Activated naive CD8-positive, alpha-beta T cell treated with anti-CD3 and anti-CD28 coated beads for 36 hours (primary cell): Measurements from ENCODE around the gene CDK7. TPM values are rescaled to one million over a fixed set of nuclear protein-coding genes. Genes with fewer than 3 reads are reported as not detected.
A peak's percentile ranks its signal among the peaks of the same experiment; 100 is the strongest.

ENCODE experiments used
- DNase-seq: peaks from one replicate; pipeline ENCODE4 v3.0.0; 2021
- H3K27ac Mint-ChIP-seq: one replicate; pipeline ENCODE4 v1.8.0; 2022; ENCODE audit warnings: mild to moderate bottlenecking, moderate library complexity, mixed read lengths
- H3K27me3 Mint-ChIP-seq: one replicate; pipeline ENCODE4 v1.8.0; 2022; ENCODE audit warnings: mild to moderate bottlenecking, mixed read lengths
- H3K36me3 Mint-ChIP-seq: one replicate; pipeline ENCODE4 v1.8.0; 2021; ENCODE audit warnings: mild to moderate bottlenecking, mixed read lengths
- H3K4me1 Mint-ChIP-seq: one replicate; pipeline ENCODE4 v1.8.0; 2021; ENCODE audit warnings: mixed read lengths
- H3K4me3 Mint-ChIP-seq: one replicate; pipeline ENCODE4 v1.8.0; 2022; ENCODE audit warnings: mild to moderate bottlenecking, moderate library complexity, mixed read lengths
- H3K9me3 Mint-ChIP-seq: one replicate; pipeline ENCODE4 v1.8.0; 2022; ENCODE audit warnings: mixed read lengths
- total RNA-seq, 2 experiments: library from RNA; stranded (reverse); gene quantifications; one replicate each; pipeline ENCODE4 v1.2.3, GENCODE V29; 2021

Gene CDK7
- total RNA-seq, 2 experiments from 2014 or later: 42.5 to 45.7 TPM

GRCh38 chr5:69261034-69261433, 26.3 kb downstream of the CDK7 start:
- Mint-ChIP-seq H3K9me3 (no peaks in the 10 kb centered on the region), H3K36me3 (peaks cover 8% of the 10 kb centered on the region), H3K27ac (no peak overlapping the region), H3K4me3 (no peak overlapping the region), H3K27me3 (no peaks in the 10 kb centered on the region), H3K4me1 (no peaks in the 10 kb centered on the region)
- no peak for DNase-seq

GRCh38 chr5:69265931-69266330, 31.2 kb downstream of the CDK7 start:
- H3K4me1 Mint-ChIP-seq: no peaks in the 10 kb centered on the region
- DNase-seq: no peak
- peaks cover 12% of the 10 kb centered on the region for H3K36me3 Mint-ChIP-seq
- no peaks in the 10 kb centered on the region for H3K27me3 Mint-ChIP-seq
- H3K4me3 Mint-ChIP-seq: no peak overlapping the region
- no peak overlapping the region for H3K27ac Mint-ChIP-seq
- H3K9me3 Mint-ChIP-seq: no peaks in the 10 kb centered on the region

GRCh38 chr5:69268899-69269298, 34.2 kb downstream of the CDK7 start:
- H3K9me3 Mint-ChIP-seq: no peaks in the 10 kb centered on the region
- DNase-seq: no peak
- no peaks in the 10 kb centered on the region for H3K27me3 Mint-ChIP-seq
- H3K36me3 Mint-ChIP-seq: peaks cover 11% of the 10 kb centered on the region
- no peak overlapping the region for H3K27ac Mint-ChIP-seq
- peaks cover 5% of the 10 kb centered on the region for H3K4me1 Mint-ChIP-seq
- no peak overlapping the region for H3K4me3 Mint-ChIP-seq

- peaks cover 5% of the 10 kb centered on the region for H3K4me1 Mint-ChIP-seq
- H3K27ac Mint-ChIP-seq: no peak overlapping the region
- H3K9me3 Mint-ChIP-seq: no peaks in the 10 kb centered on the region
- H3K4me3 Mint-ChIP-seq: no peak overlapping the region
- H3K36me3 Mint-ChIP-seq: peaks cover 14% of the 10 kb centered on the region
- DNase-seq: no peak
- H3K27me3 Mint-ChIP-seq: no peaks in the 10 kb centered on the region
Observed at GRCh38 chr5:69270840-69271239, 36.2 kb downstream of the CDK7 start.

- no peak overlapping the region for H3K4me3 Mint-ChIP-seq
- H3K27me3 Mint-ChIP-seq: no peaks in the 10 kb centered on the region
- no peak for DNase-seq
- H3K27ac Mint-ChIP-seq: no peak overlapping the region
- peaks cover 14% of the 10 kb centered on the region for H3K36me3 Mint-ChIP-seq
- peaks cover 5% of the 10 kb centered on the region for H3K4me1 Mint-ChIP-seq
- H3K9me3 Mint-ChIP-seq: no peaks in the 10 kb centered on the region
Observed at GRCh38 chr5:69271376-69271775, 36.7 kb downstream of the CDK7 start.

- Mint-ChIP-seq H3K4me3 (no peak overlapping the region), H3K9me3 (no peaks in the 10 kb centered on the region), H3K27me3 (no peaks in the 10 kb centered on the region), H3K36me3 (peaks cover 25% of the 10 kb centered on the region), H3K4me1 (peaks cover 5% of the 10 kb centered on the region), H3K27ac (no peak overlapping the region)
- no peak for DNase-seq
Observed at GRCh38 chr5:69275563-69275962, 40.9 kb downstream of the CDK7 start.

GRCh38 chr5:69276422-69277174, 41.9 kb downstream of the CDK7 start:
- H3K27me3 Mint-ChIP-seq: no peaks in the 10 kb centered on the region
- H3K4me3 Mint-ChIP-seq: no peak overlapping the region
- H3K9me3 Mint-ChIP-seq: no peaks in the 10 kb centered on the region
- H3K36me3 Mint-ChIP-seq: peaks cover 25% of the 10 kb centered on the region
- no peak for DNase-seq
- no peak overlapping the region for H3K27ac Mint-ChIP-seq
- peaks cover 5% of the 10 kb centered on the region for H3K4me1 Mint-ChIP-seq

- H3K4me3 Mint-ChIP-seq: no peak overlapping the region
- no peak for DNase-seq
- H3K27ac Mint-ChIP-seq: no peak overlapping the region
- no peaks in the 10 kb centered on the region for H3K4me1 Mint-ChIP-seq
- peaks cover 19% of the 10 kb centered on the region for H3K36me3 Mint-ChIP-seq
- H3K27me3 Mint-ChIP-seq: no peaks in the 10 kb centered on the region
- H3K9me3 Mint-ChIP-seq: no peaks in the 10 kb centered on the region
Observed at GRCh38 chr5:69279517-69279916, 44.8 kb downstream of the CDK7 start.

GRCh38 chr5:69281114-69281513, 46.4 kb downstream of the CDK7 start:
- H3K4me3 Mint-ChIP-seq: no peak overlapping the region
- no peaks in the 10 kb centered on the region for H3K4me1 Mint-ChIP-seq
- no peak overlapping the region for H3K27ac Mint-ChIP-seq
- H3K27me3 Mint-ChIP-seq: no peaks in the 10 kb centered on the region
- H3K36me3 Mint-ChIP-seq: peaks cover 18% of the 10 kb centered on the region
- no peaks in the 10 kb centered on the region for H3K9me3 Mint-ChIP-seq
- DNase-seq: no peak

GRCh38 chr5:69284203-69284602, 49.5 kb downstream of the CDK7 start:
- H3K4me3 Mint-ChIP-seq: no peak overlapping the region
- no peak overlapping the region for H3K27ac Mint-ChIP-seq
- peaks cover 7% of the 10 kb centered on the region for H3K36me3 Mint-ChIP-seq
- peaks cover 2% of the 10 kb centered on the region for H3K4me1 Mint-ChIP-seq
- H3K27me3 Mint-ChIP-seq: no peaks in the 10 kb centered on the region
- DNase-seq: no peak
- H3K9me3 Mint-ChIP-seq: no peaks in the 10 kb centered on the region

GRCh38 chr5:69285448-69286116, 50.9 kb downstream of the CDK7 start:
- peak overlapping the region; percentile 34 for H3K27ac Mint-ChIP-seq
- peaks cover 1% of the 10 kb centered on the region for H3K36me3 Mint-ChIP-seq
- H3K4me3 Mint-ChIP-seq: no peak overlapping the region
- no peaks in the 10 kb centered on the region for H3K9me3 Mint-ChIP-seq
- H3K27me3 Mint-ChIP-seq: no peaks in the 10 kb centered on the region
- peaks cover 2% of the 10 kb centered on the region for H3K4me1 Mint-ChIP-seq
- no peak for DNase-seq

- Mint-ChIP-seq H3K27me3 (no peaks in the 10 kb centered on the region), H3K27ac (no peak overlapping the region), H3K4me1 (peaks cover 2% of the 10 kb centered on the region), H3K9me3 (no peaks in the 10 kb centered on the region), H3K4me3 (no peak overlapping the region), H3K36me3 (peaks cover 3% of the 10 kb centered on the region)
- no peak for DNase-seq
Observed at GRCh38 chr5:69288069-69288468, 53.4 kb downstream of the CDK7 start.

GRCh38 chr5:69288688-69289087, 54.0 kb downstream of the CDK7 start:
- peak overlapping the region; percentile 56 for H3K27ac Mint-ChIP-seq
- no peaks in the 10 kb centered on the region for H3K9me3 Mint-ChIP-seq
- no peak for DNase-seq

GRCh38 chr5:69292306-69292705, 57.6 kb downstream of the CDK7 start:
- Mint-ChIP-seq H3K27ac (no peak overlapping the region), H3K4me3 (no peak overlapping the region), H3K36me3 (peaks cover 3% of the 10 kb centered on the region), H3K27me3 (no peaks in the 10 kb centered on the region), H3K9me3 (no peaks in the 10 kb centered on the region), H3K4me1 (peaks cover 2% of the 10 kb centered on the region)
- DNase-seq: no peak

More at GRCh38 chr5:69288688-69289087, 54.0 kb downstream of the CDK7 start:
- Mint-ChIP-seq H3K36me3 (peaks cover 3% of the 10 kb centered on the region), H3K4me3 (no peak overlapping the region), H3K4me1 (peaks cover 2% of the 10 kb centered on the region), H3K27me3 (no peaks in the 10 kb centered on the region)

GRCh38 chr5:69293882-69294281, 59.2 kb downstream of the CDK7 start:
- Mint-ChIP-seq H3K27me3 (no peaks in the 10 kb centered on the region), H3K4me3 (no peak overlapping the region), H3K4me1 (no peaks in the 10 kb centered on the region), H3K27ac (no peak overlapping the region), H3K36me3 (peaks cover 3% of the 10 kb centered on the region), H3K9me3 (no peaks in the 10 kb centered on the region)
- DNase-seq: no peak
